HUDEP-2 (cell line): ENCODE data around the gene NUP210L.
"Not testable (repeated sequence)": the region's sequence is repeated elsewhere in the genome, so short reads cannot be mapped to it uniquely, and the experiment has no call there.

Experiments
- DNase-seq, 76 experiments: peaks; one replicate each; lab custom pipeline; 2025; ENCODE audit not compliant: unreplicated experiment in 76 of 76; lab: John Stamatoyannopoulos, UW

The NUP210L gene

DNA sequence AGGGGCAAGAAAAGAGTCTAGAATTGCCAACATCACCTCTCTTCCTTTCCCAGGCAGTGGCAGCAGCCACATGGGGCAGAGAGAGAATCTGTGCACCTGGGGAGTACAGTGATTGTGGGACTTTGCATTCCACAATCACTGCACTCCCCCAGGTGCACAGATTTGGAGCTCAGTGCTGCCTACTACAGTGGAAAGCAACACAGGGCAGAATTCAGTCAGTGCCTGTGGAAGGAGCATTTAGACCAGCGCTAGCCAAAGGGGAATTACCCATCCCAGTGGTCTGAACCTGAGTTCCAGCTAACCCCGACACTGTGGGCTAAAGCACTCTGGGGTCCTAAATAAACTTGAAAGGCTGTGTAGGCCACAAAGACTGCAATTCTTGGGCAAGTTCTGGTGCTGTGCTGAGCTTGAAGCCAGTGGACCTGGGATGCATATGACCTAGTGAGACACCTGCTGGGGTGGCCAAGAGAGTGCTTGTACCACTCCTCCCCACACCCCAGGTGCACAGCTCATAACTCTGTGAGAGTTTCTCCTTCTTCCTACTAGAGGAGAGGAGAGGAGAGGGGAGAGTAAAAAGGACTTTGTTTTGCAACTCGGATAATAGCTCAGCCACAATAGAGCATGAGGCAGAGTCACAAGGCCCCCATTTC lies 50.3 kb downstream of the NUP210L start:
- DNase-seq, result peak in 1 of 76 experiments; percentile 3

DNA sequence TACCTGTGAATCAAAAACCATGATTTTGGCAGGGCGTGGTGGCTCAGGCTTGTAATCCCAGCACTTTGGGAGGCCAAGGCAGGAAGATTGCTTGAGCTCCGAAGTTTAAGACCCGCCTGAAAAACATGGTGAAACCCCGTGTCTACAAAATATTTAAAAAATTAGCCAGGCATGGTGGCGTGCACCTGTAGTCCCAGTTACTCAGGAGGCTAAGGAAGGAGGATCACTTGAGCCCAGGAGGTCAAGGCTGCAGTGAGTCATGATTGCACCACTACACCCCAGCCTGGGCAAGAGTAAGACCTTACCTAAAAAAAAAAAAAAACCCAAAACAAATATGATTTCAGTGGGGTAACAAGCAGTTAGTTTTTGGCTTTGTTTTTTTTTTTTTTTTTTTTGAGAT lies 54.7 kb downstream of the NUP210L start:
- not testable (repeated sequence) for DNase-seq

DNA sequence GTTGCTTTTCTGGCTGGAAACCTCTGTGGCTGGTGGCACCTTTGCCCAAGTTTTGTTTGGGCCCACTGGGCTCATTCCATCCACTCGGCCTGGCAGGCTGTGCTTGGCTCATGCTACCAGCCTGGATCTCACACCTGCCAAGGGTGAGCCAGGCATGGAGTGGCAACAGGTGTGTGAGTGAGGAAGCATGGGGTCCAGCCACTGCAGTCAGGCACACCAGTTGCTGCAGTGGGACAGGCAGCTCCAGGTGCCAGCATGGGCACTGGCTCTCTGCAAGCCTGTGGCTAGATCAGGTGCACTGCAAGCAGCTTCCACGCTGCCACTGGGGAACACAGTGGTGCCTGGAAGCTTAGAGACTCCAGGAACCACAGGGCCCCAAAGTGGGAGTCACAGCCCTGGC lies 57.0 kb downstream of the NUP210L start:
- no peak for DNase-seq

DNA sequence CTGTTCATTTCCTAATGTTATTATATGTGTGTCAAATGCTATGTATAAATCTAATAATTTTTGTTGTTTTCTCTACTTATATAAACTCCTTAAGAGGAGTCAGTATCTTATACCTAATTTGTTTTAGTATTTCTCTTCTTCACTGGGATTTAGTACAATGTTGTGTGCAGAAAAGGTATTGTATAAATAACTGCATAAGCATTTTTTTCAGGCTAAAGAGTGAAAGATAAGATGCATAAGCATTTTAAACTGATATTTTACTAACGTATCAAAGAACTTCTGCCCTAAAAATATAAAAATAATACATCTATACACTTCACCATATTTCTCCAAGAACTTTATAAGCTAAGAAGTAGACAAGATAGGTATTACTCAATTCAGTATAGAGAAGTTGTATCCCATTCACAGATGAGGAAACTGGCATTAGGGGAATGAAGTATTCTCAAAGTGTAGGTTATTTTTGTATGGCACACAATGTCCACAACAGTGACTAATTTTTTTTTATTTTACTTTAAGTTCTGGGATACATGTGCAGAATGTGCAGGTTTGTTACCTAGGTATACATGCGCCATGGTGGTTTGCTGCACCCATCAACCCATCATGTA lies 59.3 kb downstream of the NUP210L start:
- no peak for DNase-seq

DNA sequence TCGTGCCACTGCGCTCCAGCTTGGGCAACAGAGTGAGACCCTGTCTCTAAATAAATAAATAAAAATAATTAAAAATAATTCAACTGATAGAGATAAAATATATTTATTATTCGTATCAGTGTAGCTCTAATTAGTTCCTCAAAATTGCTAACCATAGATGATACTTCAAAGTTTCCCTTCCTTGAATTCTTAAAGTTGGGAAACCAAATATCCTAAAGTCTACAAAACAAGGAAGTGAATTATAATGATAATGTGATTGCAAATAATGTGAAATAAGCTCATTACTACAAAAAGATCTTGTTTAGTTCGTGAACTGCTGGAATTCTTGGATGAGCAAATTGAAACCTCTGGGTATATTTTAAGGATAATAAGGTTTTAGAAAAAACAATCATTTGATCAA lies 60.5 kb downstream of the NUP210L start:
- DNase-seq, result no peak

DNA sequence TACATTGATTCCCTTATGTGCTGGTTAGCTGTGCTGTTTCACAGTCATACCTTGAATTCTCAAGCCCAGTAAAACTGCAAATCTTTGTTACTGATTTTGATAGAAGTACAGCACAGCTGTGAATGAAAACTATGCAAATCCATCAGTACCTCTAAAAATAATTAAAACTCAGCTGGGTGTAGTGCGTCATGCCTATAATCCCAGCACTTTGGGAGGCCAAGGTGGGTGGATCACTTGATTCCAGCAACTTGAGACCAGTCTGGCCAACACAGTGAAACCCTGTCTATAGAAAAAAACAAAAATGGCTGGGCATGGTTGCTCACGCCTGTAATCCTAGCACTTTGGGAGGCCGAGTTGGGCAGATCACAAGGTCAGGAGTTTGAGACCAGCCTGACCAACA lies 61.2 kb downstream of the NUP210L start:
- DNase-seq, result no peak

DNA sequence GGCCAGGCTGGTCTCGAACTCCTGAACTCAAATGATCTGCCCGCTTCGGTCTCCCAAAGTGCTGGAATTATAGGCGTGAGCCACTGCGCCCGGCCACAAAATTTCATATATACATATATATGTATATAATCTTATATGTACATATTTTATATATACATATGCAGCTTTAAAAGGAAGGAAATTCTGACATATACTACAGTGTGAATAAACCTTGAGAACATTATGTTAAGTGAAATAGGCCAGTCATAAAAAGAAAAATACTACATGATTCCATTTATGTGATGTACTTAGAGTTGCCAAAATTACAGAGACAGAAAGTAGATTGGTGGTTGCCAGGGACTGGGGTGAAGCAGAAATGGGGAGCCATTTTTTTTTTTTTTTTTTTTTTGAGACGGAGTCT lies 63.2 kb downstream of the NUP210L start:
- DNase-seq, result no peak

DNA sequence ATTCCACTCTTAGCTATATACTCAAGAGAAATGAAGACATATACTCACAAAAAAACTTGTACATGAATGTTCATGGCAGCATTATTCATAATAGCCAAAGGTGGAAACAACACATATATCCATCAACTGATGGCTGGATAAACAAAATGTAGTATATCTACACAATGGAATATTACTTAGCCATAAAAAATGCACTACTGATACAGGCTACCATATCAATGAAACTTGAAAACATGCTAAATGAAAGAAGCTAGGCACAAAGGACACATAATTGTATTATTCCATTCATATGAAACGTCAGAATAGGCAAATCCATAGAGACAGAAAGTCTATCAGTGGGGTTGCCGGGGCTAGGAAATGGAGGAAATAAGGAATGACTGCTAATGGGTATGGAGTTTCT lies 67.3 kb downstream of the NUP210L start:
- no peak for DNase-seq

DNA sequence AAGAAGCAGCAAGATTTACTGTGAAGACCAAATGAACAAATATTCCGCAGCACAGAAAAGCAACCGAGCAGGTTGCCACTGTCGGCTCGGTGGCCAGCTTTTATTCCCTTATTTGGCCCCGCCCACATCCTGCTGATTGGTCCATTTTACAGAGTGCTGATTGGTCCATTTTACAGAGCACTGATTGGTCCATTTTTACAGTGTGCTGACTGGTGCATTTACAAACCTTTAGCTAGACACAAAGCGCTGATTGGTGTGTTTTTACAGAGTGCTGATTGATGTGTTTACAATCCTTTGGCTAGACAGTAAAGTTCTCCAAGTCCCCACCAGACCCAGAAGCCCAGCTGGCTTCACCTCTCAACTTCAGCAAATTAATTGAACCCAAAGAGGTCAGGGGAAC lies 71.8 kb downstream of the NUP210L start:
- DNase-seq, result not testable (repeated sequence)

DNA sequence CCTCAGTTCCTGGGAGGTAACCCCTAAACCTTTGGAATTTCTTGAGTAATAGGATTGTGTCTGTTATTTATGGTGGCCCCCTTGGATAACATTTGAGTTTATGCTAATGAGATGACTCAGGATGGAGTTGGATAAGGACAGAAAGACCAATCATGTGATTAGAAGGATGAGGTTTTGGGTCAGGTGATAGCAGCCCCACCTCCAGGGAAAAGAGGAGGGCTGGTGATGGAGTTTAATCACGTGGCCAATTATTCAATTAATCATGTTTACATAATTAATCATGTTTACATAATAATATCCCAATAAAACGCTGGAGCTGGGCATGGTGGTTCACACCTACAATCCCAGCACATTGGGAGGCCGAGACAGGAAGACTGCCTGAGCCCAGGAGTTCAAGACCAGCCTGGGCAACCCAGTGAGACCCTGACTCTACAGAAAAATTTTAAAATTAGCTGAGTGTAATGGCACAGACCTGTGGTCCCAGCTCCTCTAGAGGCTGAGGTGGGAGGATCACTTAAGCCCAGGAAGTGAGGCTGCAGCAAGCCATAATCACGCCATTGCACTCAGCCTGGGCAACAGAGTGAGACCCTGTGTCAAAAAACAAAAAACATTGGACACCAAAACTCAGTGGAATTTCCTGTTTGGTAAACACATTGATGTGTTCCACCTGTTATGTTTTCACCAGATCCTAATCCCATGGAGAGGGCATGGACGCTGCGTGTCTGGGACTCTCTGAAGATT lies 73.3 kb downstream of the NUP210L start:
- no peak for DNase-seq

DNA sequence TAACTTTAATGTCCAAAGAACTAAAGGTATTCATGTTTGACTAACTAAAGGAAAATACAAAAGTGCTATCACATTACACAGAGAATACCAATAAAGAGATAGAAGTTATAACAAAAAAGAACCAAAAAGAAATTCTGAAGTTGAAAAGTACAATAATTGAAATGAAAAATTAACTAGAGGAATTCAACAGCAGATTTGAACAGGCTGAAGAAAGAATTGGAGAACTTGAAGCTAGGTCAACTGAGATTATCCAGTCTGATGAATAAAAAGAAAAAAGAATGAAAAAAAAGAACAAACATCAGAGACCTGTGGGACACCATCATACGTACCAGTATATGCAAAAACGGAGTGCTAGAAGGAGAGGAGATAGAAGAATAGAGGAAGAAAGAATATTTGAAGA lies 78.5 kb downstream of the NUP210L start:
- no peak for DNase-seq

DNA sequence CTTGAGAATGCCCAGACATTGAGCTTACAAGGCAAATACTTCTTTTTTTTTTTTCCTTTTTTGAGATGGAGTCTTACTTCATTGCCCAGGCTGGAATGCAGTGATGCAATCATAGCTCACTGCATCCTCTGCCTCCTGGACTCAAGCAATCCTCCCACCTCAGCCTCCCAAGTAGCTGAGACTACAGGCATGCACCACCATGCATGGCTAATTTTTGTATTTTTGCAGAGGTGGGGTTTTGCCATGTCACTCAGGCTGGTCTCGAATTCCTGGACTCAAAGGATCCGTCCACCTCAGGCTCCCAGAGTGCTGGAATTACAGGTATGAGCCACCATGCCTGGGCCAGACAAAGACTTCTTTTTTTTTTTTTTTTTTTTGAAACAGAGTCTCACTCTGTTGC lies 79.1 kb downstream of the NUP210L start:
- DNase-seq, result no peak

DNA sequence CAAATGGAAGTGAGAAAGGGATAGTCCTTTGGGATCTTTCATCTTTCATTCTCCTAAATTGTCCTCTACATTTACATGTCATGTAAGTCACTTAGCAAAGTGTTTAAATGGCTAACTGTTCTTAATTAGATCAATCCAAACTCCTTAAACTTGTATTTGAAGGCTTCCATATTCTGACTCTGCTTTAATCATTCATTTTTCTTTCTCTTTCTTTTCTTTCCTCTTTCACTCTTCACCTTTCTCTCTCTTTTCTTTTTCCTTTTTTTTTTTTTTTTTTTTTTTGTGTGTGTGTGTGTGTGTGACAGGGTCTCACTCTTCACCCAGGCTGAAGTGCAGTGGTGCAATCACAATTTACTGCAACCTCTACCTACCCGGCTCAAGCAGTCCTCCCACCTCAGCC lies 92.6 kb downstream of the NUP210L start:
- DNase-seq, result no peak

DNA sequence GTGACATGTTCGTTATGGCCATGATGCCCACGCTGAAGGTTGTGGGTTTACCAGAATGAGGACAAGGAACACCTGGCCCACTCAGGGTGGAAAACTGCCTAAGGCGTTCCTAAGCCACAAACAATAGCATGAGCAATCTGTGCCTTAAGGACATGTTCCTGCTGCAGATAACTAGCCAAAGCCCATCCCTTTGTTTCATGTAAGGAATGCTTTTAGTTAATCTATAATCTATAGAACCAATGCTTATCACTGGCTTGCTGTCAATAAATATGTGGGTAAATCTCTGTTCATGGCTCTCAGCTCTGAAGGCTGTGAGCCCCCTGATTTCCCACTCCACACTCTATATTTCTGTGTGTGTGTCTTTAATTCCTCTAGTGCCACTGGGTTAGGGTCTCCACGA lies 107.4 kb downstream of the NUP210L start:
- not testable (repeated sequence) for DNase-seq

DNA sequence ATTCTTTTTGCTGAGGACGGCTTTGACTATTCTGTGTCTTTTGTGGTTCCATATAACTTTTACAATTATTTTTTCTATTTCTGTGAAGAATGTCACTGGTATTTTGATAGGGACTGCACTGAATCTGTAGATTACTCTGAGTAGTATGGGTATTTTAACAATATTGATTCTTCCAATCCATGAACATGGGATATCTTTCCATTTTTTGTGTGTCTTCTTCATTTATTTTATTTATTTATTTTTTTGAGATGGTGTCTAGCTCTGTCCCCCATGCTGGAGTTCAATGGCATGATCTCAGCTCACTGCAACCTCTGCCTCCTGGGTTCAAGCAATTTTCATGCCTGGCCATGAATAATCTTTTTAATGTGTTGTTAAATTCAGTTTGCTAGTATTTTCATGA lies 121.2 kb downstream of the NUP210L start:
- not testable (repeated sequence) for DNase-seq

DNA sequence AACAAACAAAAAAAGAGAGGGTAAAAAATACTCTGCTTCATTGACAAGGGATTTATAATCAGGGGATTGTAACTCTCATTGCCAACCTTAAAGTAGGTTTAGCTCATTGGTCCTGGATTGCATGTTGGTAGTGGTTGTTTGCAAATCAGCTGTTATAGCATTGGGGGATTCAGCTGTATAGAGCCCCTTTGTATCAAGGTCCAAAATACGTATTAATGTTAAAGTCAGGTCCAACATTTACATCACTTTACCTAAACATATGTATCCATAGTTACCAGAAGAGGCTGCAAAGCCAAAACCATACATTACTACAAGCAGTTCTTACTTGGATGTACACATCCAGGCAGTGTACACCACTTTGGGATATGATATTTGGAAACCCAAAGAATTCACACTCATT lies 134.9 kb downstream of the NUP210L start:
- DNase-seq, result no peak

DNA sequence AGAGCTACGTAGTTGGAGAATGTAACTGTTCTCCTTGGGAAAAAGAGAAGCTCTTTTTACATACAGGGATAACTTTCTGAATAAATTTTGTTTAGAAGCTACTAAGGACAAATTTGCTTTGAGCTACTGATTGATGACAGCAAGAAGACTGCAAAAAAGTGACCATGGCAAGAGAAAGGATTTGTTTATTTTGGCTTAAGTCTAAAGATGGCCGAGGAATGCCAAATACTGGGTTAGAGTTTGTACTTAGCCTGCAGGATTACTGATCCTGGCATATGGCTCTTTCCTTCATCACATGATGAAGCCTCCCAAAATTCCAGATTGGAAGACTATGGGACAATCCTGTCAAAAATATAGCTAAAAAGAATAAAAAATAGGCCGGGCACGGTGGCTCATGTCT lies 135.6 kb downstream of the NUP210L start:
- DNase-seq, result no peak

DNA sequence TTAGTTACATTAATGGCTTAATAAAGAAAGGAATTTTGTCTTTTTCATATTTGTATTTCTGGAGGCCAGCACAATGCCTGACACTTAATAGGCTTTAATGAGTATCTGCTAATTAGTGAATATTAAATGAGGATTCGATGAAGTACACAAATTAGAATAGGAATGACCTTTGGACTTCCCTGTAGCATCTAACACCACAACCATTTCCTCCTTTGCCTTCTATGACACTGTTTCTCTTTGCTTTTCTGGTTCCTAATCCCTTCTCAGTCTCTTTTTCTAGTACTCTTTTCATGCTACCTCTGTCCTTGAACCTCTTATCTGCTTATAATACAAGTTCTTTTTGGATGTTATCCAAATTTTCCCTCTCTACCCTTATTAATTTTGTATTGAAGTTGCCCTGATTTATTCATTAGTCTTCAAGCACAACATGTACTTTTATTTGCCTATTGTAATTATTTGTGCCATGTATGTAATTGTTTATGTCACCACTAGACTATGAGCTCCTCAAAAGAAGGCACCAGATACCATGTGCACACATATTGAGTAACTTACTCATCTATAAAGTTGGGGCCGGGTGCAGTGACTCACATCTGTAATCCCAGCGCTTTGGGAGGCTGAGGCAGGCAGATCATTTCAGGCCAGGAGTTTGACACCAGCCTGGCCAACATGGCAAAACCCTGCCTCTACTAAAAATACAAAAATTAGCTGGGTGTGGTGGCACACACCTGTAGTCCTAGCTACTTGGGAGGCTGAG lies 140.5 kb downstream of the NUP210L start:
- DNase-seq, result no peak

DNA sequence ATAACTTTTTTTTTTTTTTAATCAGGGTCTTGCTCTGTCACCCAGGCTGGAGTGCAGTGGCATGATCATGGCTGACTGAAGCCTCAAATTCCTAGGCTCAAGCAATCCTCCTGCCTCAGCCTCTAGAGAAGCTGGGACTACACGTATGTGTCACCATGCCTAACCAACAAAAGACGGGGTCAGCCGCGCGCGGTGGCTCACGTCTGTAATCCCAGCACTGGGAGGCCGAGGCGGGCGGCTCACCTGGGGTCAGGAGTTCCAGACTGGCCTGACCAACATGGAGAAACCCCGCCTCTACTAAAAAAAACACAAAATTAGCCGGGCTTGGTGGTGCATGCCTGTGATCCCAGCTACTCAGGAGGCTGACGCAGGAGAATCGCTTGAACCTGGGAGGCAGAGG lies 142.3 kb downstream of the NUP210L start:
- not testable (repeated sequence) for DNase-seq

DNA sequence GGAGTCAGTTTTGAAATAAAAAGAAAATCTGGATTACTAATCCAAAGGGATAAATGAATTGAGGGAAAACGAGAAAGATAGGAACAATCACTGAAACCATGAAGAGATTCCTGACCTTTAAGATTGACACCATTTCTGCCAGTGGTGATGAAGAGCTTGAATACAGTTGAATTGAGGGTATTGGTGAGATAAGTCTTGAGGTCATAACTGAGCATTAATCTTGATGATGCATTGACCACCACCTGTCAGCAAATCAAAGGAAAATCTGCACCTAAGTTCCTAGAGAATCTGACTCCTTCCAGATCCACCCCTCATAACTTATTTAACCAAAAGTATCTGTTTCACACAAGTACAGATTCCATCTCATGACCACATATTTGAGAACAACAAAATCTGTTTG lies 142.7 kb downstream of the NUP210L start:
- DNase-seq, result no peak

DNA sequence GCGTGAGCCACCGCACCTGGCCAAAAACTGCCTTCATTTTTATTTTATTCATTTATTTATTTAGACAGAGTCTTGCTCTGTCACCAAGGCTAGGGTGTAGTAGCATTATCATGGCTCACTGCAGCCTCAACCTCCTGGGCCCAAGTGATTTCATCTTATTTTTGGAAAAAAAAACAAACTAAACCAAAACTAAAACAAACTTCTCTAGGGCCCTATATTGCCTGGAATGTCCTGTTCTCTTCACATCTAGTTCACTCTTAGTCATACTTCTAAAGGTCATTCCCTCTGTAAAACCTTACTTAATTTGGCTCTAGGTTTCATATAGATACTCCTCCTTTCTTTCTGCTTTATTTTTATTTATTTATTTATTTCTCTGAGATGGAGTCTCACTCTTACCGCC lies 148.7 kb downstream of the NUP210L start:
- DNase-seq, result no peak
